GM18526 (cell line): ENCODE data around the gene IGFL1.

ENCODE experiments used
- POLR2A ChIP-seq: IDR thresholded peaks from 3 replicates; pipeline ENCODE4 v1.6.1; 2011; ENCODE audit not compliant: insufficient read length; ENCODE audit errors: extremely low read depth

The IGFL1 gene

DNA sequence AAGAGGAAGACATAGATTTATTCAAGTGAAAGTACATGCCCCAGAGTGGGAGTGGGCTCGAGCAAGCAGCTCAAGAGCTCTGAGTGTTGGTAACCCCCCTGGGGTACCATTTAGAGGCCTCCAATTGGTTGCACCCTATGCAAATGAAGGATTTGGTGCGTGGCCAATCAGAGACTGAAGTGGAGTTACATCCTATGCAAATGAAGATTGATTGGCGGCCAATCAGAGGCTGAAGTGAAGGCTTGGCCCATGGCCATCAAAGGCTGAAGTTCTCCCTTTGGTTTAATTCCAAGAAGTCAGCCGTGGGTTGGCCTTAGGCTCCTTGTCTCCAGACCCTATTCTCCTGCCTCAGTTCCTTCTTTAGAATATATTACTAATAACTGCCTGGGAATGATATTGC, 12.9 kb upstream of the IGFL1 start:
- TF ChIP-seq POLR2A = no peak

DNA sequence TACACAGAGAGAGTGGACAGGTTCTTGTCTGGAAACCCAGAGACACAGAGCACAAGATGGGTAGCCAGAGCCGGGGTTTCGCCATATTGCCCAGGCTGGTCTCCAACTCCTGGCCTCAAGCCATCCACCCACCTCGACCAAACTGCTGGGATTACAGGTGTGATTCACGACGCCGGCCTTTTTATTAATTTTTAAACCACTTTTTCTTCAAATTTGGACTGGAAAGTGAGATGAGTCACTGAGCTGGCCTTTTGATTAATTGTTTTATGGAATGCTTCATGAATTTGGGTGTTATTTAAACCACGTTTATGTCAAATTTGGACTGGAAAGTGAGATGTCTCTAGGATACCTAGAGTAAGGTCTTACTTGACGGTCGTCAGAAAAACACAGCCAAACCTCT, 12.1 kb upstream of the IGFL1 start:
- no peak for TF ChIP-seq POLR2A

GRCh38 chr19:46218160-46218559, 11.4 kb upstream of the IGFL1 start:
- no peak for TF ChIP-seq POLR2A

- TF ChIP-seq POLR2A = no peak
Observed at GRCh38 chr19:46220038-46220615, 9.4 kb upstream of the IGFL1 start.

DNA sequence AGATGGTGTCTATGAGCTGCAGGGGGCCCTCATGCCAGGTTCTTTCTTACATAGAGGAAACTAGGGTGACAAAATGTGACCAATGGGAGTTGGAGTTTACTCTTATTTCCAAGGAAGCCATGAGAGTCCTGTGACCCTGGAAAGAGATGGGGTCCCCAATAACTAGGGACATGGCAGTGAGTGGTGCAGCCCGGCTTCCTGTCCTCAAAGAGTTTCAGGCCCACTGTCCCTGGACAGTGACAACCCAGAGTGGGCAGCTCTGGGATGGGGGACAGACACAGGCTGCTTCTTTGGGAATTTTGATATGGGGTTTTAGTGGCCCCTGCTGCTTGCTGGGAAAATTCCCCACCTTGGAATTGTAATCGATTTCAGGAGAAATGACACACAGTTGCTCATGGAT, 8.4 kb upstream of the IGFL1 start:
- no peak for TF ChIP-seq POLR2A

DNA sequence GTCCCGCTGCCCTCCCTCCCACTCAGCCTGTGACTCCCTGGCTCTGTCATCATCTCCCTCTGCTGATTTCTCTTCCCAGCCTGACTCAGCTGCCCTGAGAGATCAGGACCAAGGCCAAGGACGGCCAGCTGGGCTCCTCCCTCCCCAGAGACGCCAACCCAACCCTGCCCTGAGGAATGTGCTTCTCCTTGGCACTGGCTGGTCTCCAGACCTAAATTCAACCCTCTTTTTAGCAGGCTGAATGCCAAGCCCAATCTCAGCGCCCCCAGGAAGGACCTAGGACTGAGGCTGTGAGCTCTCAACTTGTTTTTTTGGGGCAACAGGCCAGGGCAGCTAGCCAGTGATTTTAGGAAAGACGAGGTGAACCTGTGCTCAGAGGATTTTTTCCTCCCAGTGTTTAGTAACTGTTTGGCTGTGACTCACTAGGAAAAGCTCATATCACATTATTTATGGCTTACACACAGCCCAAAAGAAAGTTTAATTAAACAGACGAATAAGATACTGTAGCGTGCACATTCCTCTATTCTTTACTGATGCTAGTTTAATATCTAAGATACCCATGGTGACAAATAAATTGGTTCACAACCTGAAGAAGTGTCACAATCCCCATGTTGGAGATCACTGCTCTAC, 7.4 kb upstream of the IGFL1 start:
- TF ChIP-seq POLR2A = no peak

GRCh38 chr19:46224773-46225172, 4.8 kb upstream of the IGFL1 start:
- TF ChIP-seq POLR2A = no peak

GRCh38 chr19:46225558-46226004, 4.0 kb upstream of the IGFL1 start:
- no peak for TF ChIP-seq POLR2A

GRCh38 chr19:46226438-46226973, 3.0 kb upstream of the IGFL1 start:
- TF ChIP-seq POLR2A = no peak

- no peak for TF ChIP-seq POLR2A
Observed at GRCh38 chr19:46232029-46232428, 2.5 kb downstream of the IGFL1 start.

- TF ChIP-seq POLR2A = no peak
Observed at GRCh38 chr19:46232468-46232867, 2.9 kb downstream of the IGFL1 start.

DNA sequence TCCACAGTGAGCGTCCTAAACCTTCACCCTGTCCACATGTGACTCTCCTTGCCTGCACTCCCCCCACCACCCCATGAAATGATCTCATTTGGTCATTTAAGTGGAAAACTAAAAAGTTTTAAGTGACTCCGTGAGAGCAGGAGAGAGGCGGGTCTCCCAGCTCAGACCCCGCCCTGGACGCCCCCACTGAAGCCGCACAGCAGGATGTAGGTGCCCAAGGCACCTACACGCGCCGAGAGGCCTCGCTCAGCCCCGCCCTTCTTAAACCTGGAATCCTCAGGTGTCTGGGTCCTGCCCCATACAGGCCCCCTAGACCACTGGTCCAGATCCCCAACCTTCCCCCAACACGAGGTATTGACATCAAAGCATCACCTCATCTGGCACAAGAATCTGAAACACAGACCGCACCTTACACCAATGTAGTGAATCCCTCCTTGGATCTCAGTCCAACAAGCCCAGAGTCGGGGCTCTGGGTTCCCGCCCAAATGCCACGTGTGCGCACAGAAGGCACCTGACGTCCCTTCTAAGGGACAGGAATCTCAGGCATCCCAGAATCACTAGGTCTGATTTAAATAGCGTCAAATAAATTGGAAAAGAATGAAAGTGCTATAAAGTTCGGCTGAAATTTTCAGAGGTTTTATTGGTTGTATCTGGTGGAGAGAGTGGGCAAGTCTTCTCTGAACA, 3.5 kb downstream of the IGFL1 start:
- no peak for TF ChIP-seq POLR2A

DNA sequence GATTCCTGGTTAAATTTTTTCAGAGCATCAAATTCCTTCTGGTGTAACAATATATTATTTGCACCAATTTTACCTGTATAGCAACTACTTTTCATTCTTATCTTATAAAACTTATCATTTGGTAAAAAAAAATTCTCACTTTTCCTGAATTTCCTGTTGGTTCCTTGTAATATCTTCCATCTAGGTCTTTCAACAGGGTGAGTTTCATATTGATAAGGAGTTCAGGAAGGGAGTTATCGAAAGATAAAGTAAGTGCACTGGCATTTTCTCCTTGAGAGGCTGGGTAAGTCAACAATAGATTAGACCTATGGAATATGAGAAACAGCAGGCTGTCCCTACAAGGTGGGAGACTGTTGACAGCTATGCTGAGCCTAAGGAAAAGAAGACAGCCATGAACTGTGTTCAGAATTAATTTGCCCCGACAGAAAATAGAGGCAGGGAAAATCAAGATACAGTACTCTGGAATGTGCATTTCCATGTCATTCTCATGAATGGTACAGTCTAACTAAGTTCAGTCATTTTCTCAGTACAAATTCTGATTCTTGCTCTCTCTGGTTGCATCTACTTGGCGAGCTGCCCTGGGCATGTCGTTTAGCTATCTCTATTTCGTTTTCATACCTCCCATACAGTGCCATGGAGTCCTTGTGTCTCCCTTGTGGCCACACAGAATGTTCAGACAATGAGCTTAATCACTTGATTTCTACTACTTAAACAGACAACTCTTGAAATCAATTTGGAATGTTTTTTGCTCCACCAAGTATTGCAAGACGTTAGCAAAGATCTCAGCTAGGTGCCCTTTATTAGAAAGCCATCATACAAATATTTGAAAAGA, 9.9 kb downstream of the IGFL1 start:
- no peak for TF ChIP-seq POLR2A

DNA sequence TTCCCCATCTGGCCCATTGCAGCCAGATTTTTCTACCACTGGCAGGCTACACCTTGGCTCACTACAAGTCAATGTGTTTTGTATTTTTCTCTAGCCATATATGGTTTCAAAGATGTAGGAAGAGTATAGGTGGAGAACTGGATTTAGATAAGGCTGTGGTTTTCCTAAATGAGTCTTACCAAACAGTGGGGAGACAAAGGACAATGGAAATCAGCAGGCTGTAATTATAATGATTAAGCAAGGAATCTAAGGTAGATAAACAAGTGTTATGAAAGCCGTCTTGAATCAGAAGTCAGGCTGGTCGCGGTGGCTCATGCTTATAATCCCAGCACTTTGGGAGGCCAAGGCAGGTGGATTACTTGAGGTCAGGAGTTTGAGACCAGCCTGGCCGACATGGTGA, 11.2 kb downstream of the IGFL1 start:
- TF ChIP-seq POLR2A = no peak

DNA sequence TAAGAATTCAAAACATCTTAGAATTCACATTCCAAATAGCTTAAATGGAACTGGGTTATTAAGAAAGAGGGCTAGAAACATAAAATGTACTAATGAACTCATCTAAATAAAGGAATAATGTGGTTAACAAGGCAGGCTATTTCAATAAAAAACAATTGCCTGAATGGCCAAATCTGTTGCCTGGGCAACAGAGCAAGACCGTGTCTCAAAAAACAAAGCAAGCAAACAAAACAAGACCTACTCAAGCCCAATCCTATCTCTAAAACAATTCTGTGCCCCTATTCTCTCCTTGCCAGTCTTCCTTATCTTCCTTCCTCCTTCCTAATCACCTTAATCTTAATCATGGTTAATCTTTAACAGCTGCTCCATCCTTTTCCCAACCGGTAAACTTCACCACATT, 12.1 kb downstream of the IGFL1 start:
- no peak for TF ChIP-seq POLR2A
